Stimulated activated CD4-positive, alpha-beta T cell treated with anti-CD3 and anti-CD28 coated beads, TNF-alpha, amount 100 ng/mL, for 48 hours (primary cell): ENCODE data around the gene COG5.
"Not testable (repeated sequence)": the region's sequence is repeated elsewhere in the genome, so short reads cannot be mapped to it uniquely, and the experiment has no call there.

Experiments used
- DNase-seq, 3 donors: peaks; one replicate each; pipeline ENCODE4 v3.0.0-alpha.2; 2020; ENCODE audit warnings: low read depth in 3 of 3

COG5 gene

DNA sequence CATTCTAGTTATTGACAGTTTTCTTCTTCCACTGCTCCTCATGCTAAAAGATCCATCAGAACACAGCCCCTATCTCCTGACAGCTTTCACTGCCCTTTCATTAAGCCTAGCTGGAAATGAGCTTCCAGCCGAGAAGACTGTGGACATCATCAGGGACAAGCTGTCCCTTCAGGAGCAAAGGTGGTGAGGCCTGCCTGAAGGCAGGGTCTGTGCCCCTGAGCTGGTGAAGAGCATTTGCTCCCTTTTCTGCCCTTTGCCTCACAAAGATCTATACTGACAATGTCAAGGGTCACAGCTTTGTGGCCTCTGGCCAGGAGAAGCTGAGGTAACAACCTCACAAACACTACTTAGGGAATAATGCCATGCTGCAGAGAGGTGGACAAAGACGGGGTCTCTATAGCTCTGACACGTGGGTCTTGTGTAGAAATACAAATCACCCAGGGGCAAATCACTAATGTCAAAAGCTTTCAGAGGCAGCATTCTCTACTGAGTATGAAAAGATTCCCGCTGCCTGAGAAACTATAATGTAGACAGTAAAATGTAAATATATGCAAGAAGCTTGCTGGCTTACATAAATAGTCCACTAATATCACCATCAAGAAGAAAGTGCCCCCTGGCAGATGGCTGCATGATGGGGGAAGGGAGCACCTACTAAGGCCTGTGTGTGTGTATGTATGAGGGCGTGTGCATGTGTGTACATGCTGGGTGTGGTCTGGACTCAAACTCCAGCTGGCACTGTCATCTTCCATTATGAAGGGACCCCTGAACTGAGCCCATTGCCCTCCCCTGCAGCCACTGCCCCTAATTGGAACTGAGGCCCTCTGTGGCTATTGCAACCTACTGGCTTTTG is 339.1 kb downstream of the COG5 start:
- DNase-seq, result no peak

DNA sequence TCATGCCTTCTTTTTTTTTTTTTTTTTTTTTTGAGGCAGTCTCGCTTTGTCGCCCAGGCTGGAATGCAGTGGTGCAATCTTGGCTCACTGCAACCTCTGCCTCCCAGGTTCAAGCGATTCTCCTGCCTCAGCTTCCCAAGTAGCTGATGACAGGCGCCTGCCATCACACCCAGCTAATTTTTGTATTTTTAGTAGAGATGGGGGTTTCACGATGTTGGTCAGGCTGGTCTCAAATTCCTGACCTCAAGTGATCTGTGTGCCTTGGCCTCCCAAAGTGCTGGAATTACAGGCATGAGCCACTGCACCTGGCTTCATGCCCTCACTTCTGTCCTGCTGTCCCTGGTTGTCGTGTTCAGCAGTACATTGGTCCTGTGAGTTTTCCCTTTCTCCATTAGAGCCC is 342.9 kb downstream of the COG5 start:
- not testable (repeated sequence) for DNase-seq

DNA sequence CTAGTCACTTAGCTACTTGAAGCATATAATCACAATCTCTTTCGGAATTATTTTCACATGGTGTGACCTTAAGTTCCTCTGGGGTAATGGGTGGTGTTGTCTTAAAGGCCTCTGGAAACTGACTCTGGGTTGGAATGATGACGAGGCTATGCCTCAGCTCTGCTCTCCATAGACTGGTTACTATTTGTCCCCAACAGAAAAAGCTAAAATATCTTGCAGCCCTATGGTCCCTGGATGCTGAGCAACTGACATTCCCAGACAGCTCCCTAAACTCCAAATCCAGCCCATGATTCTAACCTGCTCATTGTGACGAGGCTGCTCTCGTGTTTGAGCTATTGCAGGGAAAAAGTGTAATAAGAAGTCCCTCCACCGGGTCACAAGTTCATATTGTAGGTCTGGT is 343.4 kb downstream of the COG5 start:
- no peak for DNase-seq

DNA sequence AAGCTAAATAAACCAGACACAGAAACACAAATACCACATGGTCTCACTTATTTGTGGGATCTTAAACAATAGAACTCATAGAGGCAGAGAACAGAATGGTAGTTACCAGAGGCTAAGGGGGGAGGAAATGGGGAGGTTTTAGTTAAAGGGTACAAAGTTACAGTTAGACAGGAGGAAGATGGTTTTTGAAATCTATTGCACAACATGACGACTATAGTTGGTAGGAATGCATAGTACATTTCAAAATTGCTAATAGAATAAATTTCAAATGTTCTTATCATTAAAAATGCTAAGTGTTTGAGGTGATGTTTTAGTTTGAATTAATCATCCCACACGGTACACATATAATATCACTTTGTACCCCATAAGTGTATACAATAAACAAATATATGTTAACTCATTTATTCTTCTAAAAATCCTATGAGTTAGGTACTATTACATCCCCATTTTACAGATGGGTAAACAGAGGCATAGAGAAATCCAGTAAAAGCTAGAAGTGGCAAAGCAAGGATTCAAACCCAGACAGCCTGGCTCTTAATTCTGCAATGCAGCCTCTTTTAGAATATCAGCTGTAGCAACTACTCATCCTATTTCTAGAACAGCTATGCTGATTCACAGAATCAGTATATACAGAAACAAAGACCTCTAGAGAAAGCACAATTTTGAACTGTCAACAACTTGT is 344.0 kb downstream of the COG5 start:
- DNase-seq, result no peak

DNA sequence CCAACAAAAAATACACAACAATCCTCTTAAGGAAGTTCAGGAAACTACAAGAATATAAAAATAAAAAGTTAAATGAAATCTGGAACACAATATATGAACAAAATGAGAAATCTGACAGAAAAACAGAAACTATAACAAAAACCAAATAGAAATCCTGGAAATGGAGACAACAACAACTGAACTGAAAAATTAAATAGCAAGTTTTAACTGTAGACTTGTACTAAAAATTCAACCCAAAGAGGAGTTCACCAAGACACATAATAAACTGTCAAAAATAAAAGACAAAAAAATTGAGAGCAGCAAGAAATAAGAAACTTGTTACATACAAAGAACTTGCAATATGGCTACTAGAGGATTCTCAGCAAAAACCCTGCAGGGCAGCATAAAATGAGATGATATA is 349.8 kb downstream of the COG5 start:
- no peak for DNase-seq

DNA sequence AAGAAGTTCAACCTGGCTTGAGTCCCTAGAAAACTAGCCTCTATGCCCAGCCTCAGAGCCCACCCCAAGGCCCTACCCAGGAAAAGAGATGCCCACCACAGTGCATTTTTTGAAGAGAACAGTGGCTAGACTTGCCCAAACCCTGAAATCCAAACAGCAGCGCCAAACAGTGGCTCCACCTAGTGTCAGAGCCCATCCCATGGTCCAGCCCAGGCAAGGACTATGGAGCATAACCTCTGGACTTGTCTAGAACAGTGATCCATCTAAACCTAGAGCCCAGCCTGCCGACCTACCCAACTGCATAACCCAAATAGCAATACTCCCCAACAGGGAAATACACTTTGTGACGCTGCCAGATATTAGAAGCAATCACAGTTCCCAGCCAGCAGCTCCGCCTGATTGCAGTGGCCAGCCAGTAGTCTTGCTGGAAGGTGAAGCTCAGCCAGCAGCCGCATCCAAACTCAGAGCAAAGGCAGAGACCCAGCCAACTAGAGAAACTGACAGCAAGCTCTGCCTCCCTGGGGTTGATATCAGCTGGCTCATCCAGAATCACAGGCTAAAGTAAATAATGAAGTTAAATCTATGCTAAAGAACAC is 350.4 kb downstream of the COG5 start:
- no peak for DNase-seq

DNA sequence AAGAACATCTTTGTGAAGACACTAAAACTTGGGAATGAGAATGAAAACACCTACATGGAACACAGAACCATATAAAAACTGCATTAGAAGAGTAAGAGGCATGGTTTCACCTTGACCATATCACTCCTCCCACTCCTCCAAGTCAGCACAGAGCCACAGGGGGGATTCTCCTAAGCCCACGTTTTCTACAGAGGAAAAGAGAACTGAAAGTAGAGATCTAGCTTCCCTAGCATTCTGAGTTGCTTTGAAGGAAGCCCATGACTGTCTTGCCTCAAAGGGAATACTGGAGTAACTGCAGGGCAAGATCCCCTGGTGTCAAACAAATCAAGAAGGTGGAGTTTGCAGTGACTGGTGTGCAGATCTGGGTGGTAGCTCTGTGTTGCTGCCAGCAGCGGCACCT is 351.0 kb downstream of the COG5 start:
- no peak for DNase-seq

DNA sequence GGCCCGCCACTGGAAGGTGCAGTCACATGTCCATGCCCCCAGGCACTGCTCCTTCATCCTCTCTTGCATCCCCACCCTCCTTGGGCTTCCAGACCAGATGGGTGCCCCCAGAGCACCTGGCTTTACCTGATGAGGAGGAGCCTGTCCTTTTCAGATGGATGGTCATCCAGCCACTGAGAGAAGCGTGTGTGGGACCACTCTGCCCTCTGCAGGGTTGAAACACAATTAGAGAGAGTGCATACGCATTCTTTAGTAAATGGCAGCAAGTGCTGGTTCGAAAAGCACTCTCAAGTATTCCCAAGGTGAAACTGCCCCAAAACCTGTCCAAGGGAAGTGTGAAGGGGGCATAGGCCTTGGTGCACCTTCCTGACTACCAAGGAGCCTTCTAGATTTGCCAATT is 353.3 kb downstream of the COG5 start:
- no peak for DNase-seq

DNA sequence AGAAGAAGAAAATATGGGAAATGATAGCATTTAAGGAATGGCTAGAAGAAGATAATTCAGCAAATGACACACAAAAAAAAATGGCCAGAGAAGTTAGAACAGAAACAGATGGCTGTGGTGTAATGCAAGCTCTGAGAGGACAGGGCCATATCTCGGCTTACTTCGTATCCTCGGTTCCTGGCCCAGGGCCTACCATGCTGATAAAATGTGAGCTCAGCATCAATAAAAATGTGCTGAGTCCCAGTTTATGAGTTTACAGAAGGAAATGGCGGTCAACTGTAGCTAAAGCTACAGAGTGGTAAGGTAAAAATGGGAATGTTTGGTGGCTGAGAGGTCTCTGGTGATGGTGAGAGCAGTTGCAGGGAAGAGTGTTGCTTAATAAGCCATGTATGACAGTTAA is 354.2 kb downstream of the COG5 start:
- DNase-seq, result no peak

DNA sequence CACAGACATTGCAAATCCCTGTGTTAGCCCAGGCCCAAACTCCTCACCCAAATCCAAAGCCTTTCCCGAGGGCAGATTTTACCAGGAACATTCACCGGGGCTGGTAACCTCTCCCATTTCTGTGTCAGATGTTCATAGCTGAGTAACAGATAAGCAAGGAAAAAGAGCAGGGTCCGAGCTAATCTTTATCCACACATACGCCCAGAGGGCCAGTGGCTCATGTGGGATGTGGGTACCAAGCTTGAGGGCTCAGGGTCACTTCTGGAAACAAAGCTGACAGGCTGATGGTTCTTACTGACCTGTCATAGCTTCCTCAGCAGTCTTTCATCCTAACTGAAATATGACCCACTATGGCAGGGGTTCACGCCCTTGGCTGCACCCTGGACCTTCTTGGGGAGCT is 355.2 kb downstream of the COG5 start:
- no peak for DNase-seq

DNA sequence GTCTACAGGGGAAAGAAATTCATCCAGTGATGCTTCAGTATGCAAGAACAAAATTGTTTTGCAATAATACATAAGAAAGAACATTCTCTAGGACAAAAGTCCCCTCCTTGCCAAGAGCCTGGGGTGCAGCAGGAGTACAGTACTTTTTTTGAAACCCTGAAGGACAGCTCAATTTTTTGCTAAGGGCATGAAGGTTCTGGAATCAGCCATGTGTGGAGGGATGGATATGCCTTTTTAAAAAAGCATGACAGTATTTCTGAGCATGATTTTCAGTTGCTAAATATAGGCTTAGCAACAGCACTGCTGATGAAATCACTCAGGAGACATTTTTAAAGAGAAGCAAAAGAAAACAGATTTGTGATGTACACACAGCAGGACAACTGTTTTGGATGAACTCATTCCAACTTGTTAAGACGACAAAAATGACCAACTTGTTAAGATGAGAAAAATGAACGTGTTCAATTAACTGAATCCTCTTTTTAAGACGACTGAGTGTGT is 355.6 kb downstream of the COG5 start:
- DNase-seq, result no peak

DNA sequence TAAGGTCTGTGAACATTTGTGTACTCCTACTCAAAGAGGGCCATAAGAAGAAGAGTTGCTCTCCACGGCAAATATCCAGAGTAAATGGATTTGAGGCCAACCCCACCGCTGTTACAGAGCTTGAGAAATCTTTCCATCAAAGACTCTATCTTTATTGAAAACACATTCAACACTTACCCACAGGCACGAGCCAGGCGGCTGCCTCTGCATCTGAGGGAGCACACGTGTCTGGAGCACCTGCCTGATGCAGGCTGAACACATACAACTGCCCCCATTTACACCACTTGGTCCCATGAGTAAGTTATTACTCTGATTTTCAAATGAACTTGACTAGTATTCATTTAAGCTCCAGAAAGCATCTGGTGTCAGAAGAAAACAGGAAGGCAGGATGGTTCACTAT is 356.3 kb downstream of the COG5 start:
- no peak for DNase-seq

DNA sequence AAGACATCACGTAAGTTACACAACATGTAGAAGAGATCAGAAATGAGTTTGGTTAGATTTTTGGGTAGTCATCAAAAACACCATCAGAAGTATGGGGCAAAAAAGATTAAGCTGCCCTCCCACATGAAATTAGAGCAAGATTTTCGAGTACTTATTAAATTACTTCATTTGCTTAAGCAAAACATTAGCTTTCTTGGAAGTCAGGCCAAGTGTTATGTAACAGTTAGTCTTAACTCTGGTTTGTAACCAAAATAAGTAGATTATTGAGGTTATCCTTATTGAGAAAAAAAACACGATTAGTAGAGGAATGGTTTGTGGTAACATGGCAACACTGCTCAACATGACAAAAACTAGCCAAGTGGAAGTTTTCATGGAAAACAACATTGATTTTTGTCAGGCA is 357.0 kb downstream of the COG5 start:
- no peak for DNase-seq

DNA sequence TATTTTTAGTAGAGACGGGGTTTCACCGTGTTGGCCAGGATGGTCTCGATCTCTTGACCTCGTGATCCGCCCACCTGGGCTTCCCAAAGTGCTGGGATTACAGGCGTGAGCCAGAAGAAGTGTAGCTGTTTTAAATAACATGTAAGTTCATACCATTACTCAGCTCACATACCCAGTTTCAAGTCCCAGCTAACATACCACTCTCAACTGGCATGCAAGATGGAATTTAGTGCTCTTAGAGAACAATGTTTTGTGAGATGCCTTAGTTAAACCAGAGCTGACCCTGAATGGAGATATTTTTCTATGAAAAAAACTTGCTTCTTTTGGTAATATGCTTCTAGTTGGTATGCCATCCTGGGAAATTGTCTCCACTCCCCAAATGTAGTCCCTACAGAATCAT is 357.6 kb downstream of the COG5 start:
- no peak for DNase-seq

DNA sequence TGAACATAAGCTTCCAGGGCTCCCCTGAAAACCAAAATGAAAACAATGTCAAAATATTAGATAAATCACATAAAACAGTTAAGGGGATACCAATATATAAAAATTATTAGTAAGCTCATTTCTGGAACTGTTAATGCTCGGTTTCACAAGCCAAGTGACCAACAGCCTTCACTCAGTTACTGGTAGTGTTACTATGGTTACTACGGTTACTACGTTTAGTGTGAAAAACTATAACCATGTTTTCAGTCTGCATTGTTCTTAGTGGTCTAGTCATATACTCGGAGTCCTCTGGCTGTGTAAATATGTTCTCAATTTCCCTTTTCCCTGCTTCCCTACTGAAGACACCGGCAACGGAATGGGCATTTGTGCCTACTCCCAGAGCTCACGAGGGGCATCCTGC is 360.1 kb downstream of the COG5 start:
- DNase-seq, result no peak

DNA sequence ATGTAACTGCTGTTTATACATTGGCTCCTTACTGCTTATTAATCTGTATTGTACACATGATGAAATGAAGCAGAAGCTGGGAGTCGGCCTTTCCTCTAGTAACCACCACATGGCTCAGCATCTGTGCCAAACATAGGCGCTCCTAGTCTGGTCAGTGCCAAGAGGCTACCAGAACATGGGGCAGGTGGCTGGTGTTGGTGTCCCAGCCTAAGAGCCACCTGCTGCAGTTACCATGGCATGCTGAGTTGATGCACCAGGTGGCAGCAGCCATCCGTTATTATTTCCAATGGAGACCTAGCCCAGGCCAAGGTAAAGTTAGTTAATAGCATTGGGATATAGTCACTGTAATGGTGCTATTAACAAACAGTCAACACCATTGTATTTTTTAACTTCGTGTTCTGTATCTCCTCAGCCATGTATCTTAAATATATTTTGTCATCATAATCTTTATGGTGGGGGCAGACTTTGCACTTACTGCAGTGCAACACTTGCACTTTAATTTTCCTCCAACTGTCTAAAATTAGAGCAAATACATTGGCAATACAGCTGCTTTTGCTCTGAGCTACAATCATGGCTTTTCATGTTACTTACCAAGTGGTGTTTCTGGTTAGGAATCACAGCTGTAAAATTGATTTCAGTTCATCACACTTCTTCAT is 361.8 kb downstream of the COG5 start:
- no peak for DNase-seq

DNA sequence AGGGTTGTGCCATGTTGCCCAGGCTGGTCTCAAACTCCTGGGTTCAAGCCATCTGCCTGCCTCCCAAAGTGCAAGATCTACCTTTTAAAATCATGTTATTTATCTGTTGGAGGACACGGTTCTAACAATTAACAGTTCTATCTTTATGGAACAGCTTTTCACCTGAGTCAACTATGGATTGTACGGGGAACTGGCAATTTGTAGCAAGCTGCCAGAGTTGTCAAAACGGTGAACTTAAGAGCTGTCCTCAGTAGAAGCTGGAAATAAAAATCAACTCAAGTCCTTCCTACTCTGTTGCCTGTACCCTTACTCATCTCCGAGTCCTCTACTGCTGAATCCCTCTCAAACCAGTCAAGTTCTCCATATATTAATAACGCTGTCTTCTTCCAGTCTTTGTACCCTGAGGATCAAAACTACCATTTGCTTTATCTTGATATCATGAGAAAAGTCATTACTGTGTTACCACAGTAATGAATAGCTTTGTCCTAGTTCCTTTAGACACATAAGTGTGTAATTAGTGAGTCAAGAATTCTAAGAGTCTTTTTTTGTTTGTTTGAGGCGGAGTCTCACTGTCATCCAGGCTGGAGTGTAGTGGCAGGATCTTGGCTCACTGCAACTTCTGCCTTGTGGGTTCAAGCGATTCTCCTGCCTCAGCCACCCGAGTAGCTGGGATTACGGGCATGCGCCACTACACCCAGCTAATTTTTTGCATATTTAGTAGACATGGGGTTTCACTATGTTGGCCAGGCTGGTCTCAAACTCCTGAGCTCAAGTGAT is 366.7 kb downstream of the COG5 start:
- no peak for DNase-seq

DNA sequence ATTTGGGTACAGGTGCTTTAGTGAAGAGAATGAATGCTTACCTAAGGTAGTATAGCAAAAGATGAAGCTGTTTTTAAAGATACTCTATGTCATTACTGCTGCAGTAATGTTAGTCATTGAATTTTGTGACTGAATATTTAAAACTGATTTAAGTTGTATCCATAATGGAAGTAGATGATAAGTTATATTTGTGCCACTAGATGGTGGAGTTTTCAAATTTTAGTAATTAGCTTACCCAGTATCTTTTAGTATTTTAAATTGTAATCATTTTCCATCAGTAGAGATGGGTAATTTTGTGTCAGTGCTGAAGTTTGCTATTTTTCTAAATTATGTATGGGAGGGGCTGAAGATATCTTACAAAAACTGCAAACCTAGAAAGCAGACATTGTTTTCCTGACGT is 369.7 kb downstream of the COG5 start:
- no peak for DNase-seq

DNA sequence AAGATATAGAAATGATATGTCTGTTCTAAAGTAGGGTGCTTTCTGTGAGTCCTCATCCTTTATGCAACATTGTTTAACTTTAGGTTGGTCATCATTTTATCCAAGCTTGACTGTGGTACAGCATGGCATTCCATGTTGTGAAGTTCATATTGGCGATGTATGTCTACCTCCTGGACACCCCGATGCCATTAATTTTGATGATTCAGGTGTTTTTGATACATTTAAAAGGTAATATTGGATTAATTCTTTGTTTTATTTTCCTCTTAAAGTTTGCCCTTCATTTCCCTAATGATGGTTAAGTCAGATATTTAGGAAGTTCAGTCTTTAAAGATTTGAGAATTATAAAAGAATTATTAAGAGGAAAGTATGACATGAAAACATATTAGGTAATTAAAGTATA is 373.6 kb downstream of the COG5 start:
- no peak for DNase-seq

DNA sequence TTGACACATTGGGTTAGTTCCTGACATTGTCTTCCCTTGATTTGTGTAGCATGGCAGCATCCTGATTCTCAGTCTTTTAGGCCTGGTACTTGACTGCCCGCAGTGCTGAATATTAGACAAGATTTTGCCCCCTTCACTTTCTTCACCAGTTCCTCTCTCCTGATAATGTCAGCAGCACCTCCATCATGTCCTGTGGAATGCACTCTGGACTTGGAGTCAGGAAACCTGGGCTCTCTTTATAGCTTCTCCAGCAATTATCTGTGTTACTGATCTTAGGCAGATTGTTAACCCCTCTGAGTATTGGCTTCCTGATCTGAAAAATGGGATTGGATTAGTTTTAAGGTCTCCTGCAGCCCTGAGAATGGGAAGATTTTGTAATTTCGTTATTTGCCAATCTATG is 375.9 kb downstream of the COG5 start:
- DNase-seq, result no peak

DNA sequence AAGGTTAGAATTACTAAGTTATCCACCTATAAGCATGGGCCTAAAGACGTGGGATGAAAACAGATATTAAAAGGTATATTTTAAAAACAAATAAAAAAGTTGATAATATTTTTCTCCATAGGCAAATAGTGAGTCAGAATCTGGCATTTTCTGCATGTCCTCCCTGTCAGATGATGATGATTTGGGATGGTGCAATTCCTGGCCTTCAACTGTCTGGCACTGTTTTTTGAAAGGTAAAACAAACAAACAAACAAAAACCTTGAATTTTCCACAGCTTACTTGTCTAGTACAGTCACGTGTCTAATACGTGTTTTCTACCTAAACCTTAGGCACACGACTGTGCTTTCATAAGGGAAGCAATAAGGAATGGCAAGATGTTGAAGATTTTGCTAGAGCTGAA is 377.5 kb downstream of the COG5 start:
- no peak for DNase-seq

DNA sequence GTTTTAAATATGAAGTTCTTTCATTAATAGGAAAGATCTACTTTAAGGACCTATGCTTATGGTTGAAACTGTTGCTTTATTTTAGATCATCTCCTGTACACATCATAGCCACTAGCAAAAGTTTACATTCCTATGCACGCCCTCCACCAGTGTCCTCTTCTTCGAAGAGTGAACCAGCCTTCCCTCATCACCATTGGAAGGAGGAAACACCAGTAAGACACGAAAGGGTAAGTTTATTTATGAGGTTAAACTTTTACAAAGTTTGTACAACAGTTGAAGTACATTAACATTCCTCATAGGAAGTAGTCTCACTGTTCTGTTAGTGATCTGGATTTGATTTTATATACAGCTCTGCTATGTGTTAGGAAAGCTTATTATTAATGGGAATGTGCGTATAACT is 378.0 kb downstream of the COG5 start:
- no peak for DNase-seq
